Neural cell (in vitro differentiated cells): ENCODE data around the gene HPS1. TPM values are rescaled to one million over a fixed set of nuclear protein-coding genes. Genes with fewer than 3 reads are reported as not detected.

Experiments
- H2AFZ ChIP-seq: fragments of 200-600, 300-800 bp; sonication (generic), shearing (Covaris generic); 2 replicates; pipeline ENCODE4 v1.6.0; 2014; ENCODE audit warnings: low read depth, mild to moderate bottlenecking, antibody characterized with exemption, low read length, moderate library complexity
- H3F3A ChIP-seq: fragments of 200-600 bp; shearing (Covaris generic); 2 replicates; pipeline ENCODE4 v1.6.1; 2016; ENCODE audit warnings: mild to moderate bottlenecking, moderate library complexity, mixed read lengths, antibody characterized with exemption, low read length; ENCODE audit not compliant: insufficient read depth, poor library complexity, severe bottlenecking
- H3K27ac ChIP-seq: fragments of 200-600, 300-800 bp; sonication (generic), shearing (Covaris generic); 2 replicates; pipeline ENCODE4 v1.5.1; 2014; ENCODE audit warnings: mild to moderate bottlenecking, low read length, moderate library complexity
- H3K27me3 ChIP-seq: fragments of 300-800, 200-600 bp; sonication (generic), shearing (Covaris generic); 2 replicates; pipeline ENCODE4 v1.6.0; 2014; ENCODE audit warnings: mild to moderate bottlenecking, low read depth, low read length, moderate library complexity; ENCODE audit not compliant: insufficient read depth
- H3K36me3 ChIP-seq: fragments of 300-800, 200-600 bp; sonication (generic), shearing (Covaris generic); 2 replicates; pipeline ENCODE4 v1.5.1; 2014; ENCODE audit warnings: mild to moderate bottlenecking, antibody characterized with exemption, low read length, moderate library complexity; ENCODE audit not compliant: insufficient read depth
- H3K4me2 ChIP-seq: fragments of 300-800, 200-600 bp; sonication (generic), shearing (Covaris generic); 2 replicates; pipeline ENCODE4 v1.6.0; 2014; ENCODE audit warnings: mild to moderate bottlenecking, low read length
- H3K4me3 ChIP-seq: fragments of 300-800, 200-600 bp; sonication (generic), shearing (Covaris generic); 2 replicates; pipeline ENCODE4 v1.5.1; 2014; ENCODE audit warnings: mild to moderate bottlenecking, low read length, moderate library complexity
- H3K79me2 ChIP-seq: fragments of 200-600 bp; shearing (Covaris generic); replicated peaks from 2 replicates; pipeline ENCODE4 v1.6.0; 2014; ENCODE audit warnings: mild to moderate bottlenecking, low read length, moderate library complexity; ENCODE audit not compliant: insufficient read depth
- H3K9ac ChIP-seq: fragments of 300-800, 200-600 bp; sonication (generic), shearing (Covaris generic); 2 replicates; pipeline ENCODE4 v1.6.1; 2016; ENCODE audit warnings: mild to moderate bottlenecking, low read length, mixed read lengths
- H3K9me2 ChIP-seq: fragments of 200-600 bp; shearing (Covaris generic); 2 replicates; pipeline ENCODE4 v1.6.1; 2016; ENCODE audit warnings: mild to moderate bottlenecking, low read length, mixed read lengths; ENCODE audit not compliant: insufficient read depth
- H3K9me3 ChIP-seq: fragments of 200-600, 300-800 bp; sonication (generic), shearing (Covaris generic); 2 replicates; pipeline ENCODE4 v1.6.1; 2016; ENCODE audit warnings: mild to moderate bottlenecking, mixed run types, low read length, moderate library complexity, mixed read lengths
- H4K20me1 ChIP-seq: fragments of 200-600 bp; shearing (Covaris generic); 2 replicates; pipeline ENCODE4 v1.6.1; 2016; ENCODE audit warnings: mild to moderate bottlenecking, mixed run types; ENCODE audit not compliant: insufficient read depth
- EP300 ChIP-seq: fragments of 450-650 bp; conservative IDR thresholded peaks from 2 replicates; pipeline ENCODE4 v1.6.1; 2014; ENCODE audit warnings: antibody characterized with exemption, mild to moderate bottlenecking, moderate library complexity; ENCODE audit not compliant: poor library complexity, severe bottlenecking
- EZH2 ChIP-seq: fragments of 200-600, 300-800 bp; shearing (Covaris generic), sonication (generic); IDR thresholded peaks from 2 replicates; pipeline ENCODE4 v1.6.1; 2014; ENCODE audit warnings: antibody characterized with exemption, low read length, borderline replicate concordance, mild to moderate bottlenecking; ENCODE audit not compliant: insufficient read depth, poor library complexity, severe bottlenecking
- MXI1 ChIP-seq: fragments of 450-650 bp; conservative IDR thresholded peaks from 2 replicates; pipeline ENCODE4 v1.6.1; 2014; ENCODE audit warnings: antibody characterized with exemption, mild to moderate bottlenecking; ENCODE audit not compliant: poor library complexity, severe bottlenecking
- POLR2AphosphoS5 ChIP-seq: IDR thresholded peaks from 2 replicates; pipeline ENCODE4 v1.6.1; 2012
- RAD21 ChIP-seq: fragments of 450-650 bp; conservative IDR thresholded peaks from 2 replicates; pipeline ENCODE4 v1.6.1; 2014; ENCODE audit warnings: antibody characterized with exemption, mild to moderate bottlenecking, moderate library complexity
- SMC3 ChIP-seq: fragments of 450-650 bp; conservative IDR thresholded peaks from 2 replicates; pipeline ENCODE4 v1.6.1; 2014; ENCODE audit warnings: antibody characterized with exemption, mild to moderate bottlenecking, moderate library complexity; ENCODE audit not compliant: poor library complexity
- TAF1 ChIP-seq: IDR thresholded peaks from 2 replicates; pipeline ENCODE4 v1.6.1; 2012; ENCODE audit warnings: low read depth
- polyA plus RNA-seq: library from polyadenylated mRNA; depleted of rRNA; stranded (reverse); fragments of >200 nt; gene quantifications from 2 replicates; pipeline ENCODE4 v1.2.3, GENCODE V29; 2014
- TF ChIP-seq, protein P1 (sequence below): IDR thresholded peaks from 2 replicates; pipeline ENCODE4 v1.6.1; 2012; ENCODE audit warnings: borderline replicate concordance
- TF ChIP-seq, protein P2 (sequence below): fragments of 450-650 bp; IDR thresholded peaks from 2 replicates; pipeline ENCODE4 v1.5.1; 2014; ENCODE audit warnings: antibody characterized with exemption, mild to moderate bottlenecking, moderate library complexity; ENCODE audit not compliant: poor library complexity, severe bottlenecking

Gene HPS1
- polyA plus RNA-seq, 1 donor from 2014 or later: 1.4 TPM

GRCh38 chr10:98492763-98493162 lies 46.0 kb upstream of the HPS1 start (continued):
- TF ChIP-seq, protein P1, sequence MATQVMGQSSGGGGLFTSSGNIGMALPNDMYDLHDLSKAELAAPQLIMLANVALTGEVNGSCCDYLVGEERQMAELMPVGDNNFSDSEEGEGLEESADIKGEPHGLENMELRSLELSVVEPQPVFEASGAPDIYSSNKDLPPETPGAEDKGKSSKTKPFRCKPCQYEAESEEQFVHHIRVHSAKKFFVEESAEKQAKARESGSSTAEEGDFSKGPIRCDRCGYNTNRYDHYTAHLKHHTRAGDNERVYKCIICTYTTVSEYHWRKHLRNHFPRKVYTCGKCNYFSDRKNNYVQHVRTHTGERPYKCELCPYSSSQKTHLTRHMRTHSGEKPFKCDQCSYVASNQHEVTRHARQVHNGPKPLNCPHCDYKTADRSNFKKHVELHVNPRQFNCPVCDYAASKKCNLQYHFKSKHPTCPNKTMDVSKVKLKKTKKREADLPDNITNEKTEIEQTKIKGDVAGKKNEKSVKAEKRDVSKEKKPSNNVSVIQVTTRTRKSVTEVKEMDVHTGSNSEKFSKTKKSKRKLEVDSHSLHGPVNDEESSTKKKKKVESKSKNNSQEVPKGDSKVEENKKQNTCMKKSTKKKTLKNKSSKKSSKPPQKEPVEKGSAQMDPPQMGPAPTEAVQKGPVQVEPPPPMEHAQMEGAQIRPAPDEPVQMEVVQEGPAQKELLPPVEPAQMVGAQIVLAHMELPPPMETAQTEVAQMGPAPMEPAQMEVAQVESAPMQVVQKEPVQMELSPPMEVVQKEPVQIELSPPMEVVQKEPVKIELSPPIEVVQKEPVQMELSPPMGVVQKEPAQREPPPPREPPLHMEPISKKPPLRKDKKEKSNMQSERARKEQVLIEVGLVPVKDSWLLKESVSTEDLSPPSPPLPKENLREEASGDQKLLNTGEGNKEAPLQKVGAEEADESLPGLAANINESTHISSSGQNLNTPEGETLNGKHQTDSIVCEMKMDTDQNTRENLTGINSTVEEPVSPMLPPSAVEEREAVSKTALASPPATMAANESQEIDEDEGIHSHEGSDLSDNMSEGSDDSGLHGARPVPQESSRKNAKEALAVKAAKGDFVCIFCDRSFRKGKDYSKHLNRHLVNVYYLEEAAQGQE: no peak

- H3K27me3 ChIP-seq: no peaks in the 10 kb centered on the region
- H3F3A ChIP-seq: no peaks in the 10 kb centered on the region
- no peak overlapping the region for H3K4me2 ChIP-seq
- H3K27ac ChIP-seq: no peak overlapping the region
- TF ChIP-seq RAD21 (no peak), MXI1 (no peak)
- H2AFZ ChIP-seq: no peak overlapping the region
- H3K4me3 ChIP-seq: no peak overlapping the region
- no peak overlapping the region for H3K9ac ChIP-seq
- no peaks in the 10 kb centered on the region for H3K9me3 ChIP-seq
- no peaks in the 10 kb centered on the region for H4K20me1 ChIP-seq
- H3K36me3 ChIP-seq: no peaks in the 10 kb centered on the region
- no peaks in the 10 kb centered on the region for H3K9me2 ChIP-seq
- H3K79me2 ChIP-seq: no peaks in the 10 kb centered on the region
Observed at GRCh38 chr10:98489561-98490481, 43.1 kb upstream of the HPS1 start.

DNA sequence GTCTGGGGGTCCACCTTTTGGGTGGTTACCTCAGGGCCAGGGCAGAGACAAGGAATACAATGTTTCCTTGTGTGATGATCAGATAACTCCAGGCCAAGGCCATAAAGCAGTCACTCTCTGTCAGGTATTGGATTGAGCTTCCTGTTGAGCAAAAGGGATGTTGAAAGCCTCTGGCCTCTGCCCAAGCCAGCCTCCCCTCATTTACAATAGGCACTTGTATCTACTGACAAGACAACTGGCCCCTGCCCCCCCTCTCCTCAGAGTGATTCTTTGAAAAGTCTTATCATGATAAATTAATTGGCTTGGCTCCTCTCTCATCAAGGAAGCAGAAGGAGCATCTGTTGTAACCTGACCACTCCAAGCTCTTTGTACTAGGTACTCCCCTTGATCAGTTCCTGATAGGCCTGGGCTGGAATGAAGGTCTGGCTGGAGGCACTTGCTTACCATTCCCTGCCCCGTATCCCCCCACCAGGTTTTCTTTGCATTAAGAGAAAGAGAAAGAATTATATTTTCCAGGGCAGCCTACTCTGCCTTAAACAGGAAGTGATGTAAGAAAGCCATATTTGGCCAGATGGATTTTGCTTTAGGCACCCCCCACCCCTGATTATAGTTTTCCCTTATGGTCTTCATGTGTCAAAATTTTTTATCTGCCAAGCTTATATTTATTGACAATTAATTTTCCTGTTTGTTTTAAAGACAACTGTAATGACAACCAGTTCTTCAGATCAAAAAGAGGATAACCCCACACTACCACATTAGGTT lies 42.1 kb upstream of the HPS1 start:
- Histone ChIP-seq H3K36me3 (no peaks in the 10 kb centered on the region), H3K27ac (no peak overlapping the region), H3F3A (no peaks in the 10 kb centered on the region), H3K4me3 (no peak overlapping the region), H3K9me2 (no peaks in the 10 kb centered on the region), H4K20me1 (no peaks in the 10 kb centered on the region), H3K27me3 (no peaks in the 10 kb centered on the region), H3K9ac (no peak overlapping the region), H3K4me2 (no peak overlapping the region), H3K9me3 (no peaks in the 10 kb centered on the region), H2AFZ (no peak overlapping the region), H3K79me2 (no peaks in the 10 kb centered on the region)
- TF ChIP-seq TAF1: no peak
- no peak for TF ChIP-seq MXI1
- TF ChIP-seq EZH2: no peak
- TF ChIP-seq, protein P1: no peak
- no peak for TF ChIP-seq EP300
- no peak for TF ChIP-seq POLR2AphosphoS5
- TF ChIP-seq SMC3: no peak
- TF ChIP-seq, protein P2, sequence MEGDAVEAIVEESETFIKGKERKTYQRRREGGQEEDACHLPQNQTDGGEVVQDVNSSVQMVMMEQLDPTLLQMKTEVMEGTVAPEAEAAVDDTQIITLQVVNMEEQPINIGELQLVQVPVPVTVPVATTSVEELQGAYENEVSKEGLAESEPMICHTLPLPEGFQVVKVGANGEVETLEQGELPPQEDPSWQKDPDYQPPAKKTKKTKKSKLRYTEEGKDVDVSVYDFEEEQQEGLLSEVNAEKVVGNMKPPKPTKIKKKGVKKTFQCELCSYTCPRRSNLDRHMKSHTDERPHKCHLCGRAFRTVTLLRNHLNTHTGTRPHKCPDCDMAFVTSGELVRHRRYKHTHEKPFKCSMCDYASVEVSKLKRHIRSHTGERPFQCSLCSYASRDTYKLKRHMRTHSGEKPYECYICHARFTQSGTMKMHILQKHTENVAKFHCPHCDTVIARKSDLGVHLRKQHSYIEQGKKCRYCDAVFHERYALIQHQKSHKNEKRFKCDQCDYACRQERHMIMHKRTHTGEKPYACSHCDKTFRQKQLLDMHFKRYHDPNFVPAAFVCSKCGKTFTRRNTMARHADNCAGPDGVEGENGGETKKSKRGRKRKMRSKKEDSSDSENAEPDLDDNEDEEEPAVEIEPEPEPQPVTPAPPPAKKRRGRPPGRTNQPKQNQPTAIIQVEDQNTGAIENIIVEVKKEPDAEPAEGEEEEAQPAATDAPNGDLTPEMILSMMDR: no peak
- no peak for TF ChIP-seq RAD21
